T follicular helper cell (primary cell): ENCODE measurements around the gene IL1A.

Source experiments
- DNase-seq: peaks from one replicate; pipeline ENCODE4 v3.0.0-alpha.2; 2020; ENCODE audit warnings: low read depth

Gene IL1A

GRCh38 chr2:112762276-112762675 is 22.0 kb downstream of the IL1A start:
- no peak for DNase-seq

- DNase-seq = no peak
These were observed 24.1 kb downstream of the IL1A start for GRCh38 chr2:112760149-112760548.

DNA sequence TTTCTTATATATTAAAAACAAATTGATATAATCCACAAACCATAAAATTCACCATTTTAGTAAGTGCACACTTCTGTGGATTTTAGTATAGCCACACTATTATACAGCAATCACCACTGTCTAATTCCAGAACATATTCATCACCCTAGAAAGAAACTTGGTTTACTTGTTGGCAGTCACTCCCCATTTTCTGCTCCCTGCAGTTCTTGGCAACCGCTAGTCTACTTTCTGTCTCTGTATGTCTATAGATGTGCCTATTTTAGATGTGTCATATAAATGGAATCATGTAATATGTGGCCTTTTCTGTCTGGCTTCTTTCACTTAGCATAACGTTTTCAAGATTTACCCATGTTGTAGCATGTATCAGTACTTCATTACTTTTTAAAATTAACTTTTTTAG is 25.6 kb downstream of the IL1A start:
- DNase-seq = no peak

- DNase-seq = no peak
These were observed 27.0 kb downstream of the IL1A start for GRCh38 chr2:112757265-112757664.

DNA sequence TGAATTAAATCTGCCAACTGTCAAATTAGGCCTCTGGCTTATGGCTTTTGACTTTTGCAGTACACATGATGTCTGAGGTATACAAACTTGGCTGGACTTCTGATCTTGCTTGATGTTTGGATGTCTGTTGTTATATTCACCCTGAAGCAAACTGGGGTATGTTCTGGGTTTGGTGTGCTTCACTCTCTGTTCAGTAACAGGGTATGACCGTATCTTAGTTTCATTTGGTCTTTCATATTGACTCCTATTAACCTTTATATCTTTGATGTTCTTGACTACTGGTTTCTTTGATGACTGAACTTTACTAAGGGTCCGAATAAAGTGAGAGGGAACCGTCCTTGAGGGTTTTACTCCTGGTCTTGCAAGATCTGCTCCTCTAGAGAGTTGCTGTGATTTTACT is 28.1 kb downstream of the IL1A start:
- no peak for DNase-seq

DNA sequence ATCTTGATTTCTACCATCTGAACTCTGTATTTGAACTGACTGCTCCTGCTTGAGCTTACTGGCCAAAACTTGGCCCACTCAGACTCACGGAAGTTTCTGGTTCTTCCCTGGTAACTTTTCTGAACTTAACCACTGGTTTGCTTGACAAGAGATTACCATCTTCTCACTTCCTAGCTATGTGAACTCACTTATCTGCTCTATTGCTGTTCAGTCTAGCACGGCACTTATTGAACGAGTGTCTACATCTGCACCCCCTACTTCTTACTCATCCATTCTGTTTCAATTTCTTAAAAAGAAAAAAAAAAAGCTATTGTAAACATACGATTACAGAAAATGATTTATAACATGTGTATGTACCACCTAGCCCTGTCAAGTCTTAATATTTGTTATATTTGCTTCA is 28.8 kb downstream of the IL1A start:
- DNase-seq = no peak

GRCh38 chr2:112754564-112754963 is 29.7 kb downstream of the IL1A start:
- DNase-seq = no peak

GRCh38 chr2:112752667-112753066 is 31.6 kb downstream of the IL1A start:
- DNase-seq = no peak

- no peak for DNase-seq
These were observed 32.7 kb downstream of the IL1A start for GRCh38 chr2:112751451-112752197.

GRCh38 chr2:112750560-112750843 is 33.8 kb downstream of the IL1A start:
- no peak for DNase-seq

DNA sequence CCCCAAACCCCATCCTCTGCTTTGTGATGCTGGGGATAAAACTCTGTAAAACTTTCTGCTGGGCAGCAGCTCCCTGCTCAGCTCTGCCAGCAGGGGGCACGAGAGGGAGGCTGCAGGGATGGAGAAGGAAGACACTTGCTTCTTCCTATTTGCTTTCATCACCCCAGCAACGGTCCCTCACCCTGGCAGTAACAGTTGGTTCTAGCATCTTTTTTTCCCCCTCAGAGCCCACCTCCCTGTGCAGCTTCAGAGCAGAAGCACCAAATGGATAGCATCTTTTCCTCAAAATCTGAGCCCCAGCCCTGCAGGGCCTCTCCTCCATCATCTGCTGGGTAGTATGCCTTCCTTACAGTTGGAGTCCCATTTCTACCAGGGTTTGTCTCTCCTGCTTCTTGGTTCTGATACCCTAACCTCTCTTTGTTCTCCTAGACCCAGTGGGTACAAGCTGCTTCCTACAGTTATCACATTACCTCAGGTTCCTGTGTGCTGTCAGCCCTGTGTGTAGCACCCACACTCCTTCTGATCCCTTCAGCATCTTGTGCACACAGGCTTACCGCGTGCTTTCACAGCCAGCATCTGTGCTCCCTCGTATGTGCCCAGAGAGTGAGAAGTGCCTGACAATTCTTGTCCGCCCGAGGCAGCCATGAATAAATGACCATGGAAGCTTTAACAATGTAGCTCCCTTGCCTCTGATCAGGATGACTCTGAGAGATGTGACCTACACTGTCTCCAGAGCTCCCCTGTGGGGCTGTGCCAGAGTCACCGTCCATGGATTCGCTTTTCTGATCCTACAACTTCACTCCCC is 34.3 kb downstream of the IL1A start:
- DNase-seq = peak; percentile 69

GRCh38 chr2:112740527-112740926 is 43.8 kb downstream of the IL1A start:
- no peak for DNase-seq

DNA sequence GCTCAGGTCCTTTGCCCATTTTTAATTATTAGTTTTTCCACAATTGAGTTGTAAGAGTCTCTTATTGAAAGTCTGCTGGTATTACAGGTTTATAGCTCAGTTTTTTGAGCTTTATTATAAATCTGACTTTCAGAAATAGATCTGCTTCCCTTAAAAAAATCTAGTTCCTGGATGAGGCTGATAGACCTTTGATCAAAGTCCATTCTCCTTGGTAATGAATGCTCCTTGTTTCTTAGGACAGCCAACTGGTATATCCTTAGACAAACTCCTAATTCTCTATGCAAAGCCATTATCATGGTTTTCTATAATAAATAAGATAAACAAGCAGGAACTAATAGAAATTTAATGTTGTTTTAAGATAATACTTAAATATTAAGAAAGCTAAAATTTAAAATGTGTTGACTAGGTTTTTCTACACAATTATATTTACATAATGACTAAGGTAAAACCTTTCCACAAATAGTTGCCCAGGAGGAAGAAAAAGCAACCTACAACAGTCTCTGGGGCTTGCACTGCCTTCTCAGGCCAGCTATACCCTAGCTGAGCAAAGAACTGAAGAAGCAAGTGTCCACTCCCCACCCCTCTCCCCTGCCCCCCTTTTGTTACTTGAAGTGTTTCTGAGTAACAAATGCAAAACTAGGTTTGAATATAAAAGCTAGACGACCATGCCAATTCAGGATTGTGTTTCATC is 46.6 kb downstream of the IL1A start:
- DNase-seq = no peak

- no peak for DNase-seq
These were observed 50.4 kb downstream of the IL1A start for GRCh38 chr2:112733871-112734270.

- DNase-seq = no peak
These were observed 50.8 kb downstream of the IL1A start for GRCh38 chr2:112733456-112733855.

- no peak for DNase-seq
These were observed 52.8 kb downstream of the IL1A start for GRCh38 chr2:112731479-112731878.

DNA sequence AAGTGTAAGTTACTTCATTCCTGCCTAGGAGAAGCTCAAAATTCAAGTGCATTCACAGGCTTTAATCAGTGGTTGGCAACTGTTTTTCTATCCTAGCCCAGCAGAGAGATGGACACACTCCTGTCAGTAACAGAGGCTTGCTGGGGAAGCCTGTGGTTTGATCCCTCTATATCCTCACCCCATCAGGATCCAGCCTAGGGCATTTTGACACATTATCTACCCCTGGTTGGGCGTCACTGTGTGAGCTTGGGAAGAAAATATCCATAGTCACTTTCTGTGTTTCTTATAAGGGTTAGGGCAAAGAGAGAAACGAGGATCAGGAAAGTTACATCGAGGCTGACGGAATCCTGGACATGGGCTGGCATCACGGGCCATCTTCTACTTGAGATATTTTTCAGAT is 53.5 kb downstream of the IL1A start:
- DNase-seq = no peak

DNA sequence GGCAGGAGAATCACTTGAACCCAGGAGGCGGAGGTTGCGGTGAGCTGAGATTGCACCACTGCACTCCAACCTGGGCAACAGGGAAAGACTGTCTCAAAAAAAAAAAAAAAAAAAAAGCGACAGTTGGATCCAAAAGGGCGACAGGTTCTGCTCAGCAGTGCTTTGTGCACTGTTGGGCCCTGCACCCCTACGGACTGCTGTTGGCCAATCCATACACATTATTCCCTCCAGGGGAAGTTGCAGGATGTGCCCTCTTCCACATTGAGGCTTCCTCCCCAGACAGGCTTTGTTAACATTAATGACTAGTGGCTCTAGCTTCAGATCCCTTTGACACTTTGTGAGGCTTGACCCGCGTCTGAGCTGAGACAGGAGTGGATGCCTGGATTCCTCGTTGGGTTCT is 54.1 kb downstream of the IL1A start:
- DNase-seq = no peak

DNA sequence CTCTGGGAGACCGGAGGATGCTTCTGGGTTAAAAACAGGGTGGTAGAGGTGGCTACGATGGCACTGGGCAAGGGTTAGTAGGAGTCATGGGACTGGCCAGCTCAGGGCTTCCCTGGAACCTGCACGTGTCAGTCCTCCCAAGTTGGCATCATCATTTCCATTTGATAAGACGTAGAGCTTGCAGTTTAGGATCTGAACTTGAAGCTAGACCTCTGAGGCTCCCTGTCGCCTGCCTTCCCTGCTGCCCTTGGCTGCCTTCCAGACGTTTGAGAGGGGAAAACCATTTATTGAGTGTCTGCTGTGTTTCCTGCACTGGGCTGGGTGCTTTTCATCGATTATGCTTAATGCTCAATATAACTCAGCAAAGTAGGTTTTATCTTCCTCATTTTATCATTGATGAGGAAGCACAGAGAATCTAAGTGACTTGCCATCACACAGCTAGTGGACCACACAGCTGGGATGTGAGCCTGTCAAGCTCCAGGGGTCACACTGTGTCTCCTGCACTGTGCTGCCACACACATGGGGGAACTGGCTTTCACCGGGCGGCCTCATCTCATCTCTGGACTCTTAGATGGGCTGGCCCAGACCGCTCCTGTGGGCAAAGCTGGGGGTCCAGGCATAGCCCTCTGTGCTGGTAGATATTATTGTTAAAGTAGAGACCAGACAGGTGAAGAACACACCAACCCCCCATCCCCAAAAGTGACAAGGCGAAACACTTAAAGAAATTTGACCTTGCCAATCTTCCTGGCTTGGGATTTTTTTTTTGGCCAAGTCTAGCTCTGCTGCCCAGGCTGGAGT is 55.7 kb downstream of the IL1A start:
- DNase-seq = no peak

DNA sequence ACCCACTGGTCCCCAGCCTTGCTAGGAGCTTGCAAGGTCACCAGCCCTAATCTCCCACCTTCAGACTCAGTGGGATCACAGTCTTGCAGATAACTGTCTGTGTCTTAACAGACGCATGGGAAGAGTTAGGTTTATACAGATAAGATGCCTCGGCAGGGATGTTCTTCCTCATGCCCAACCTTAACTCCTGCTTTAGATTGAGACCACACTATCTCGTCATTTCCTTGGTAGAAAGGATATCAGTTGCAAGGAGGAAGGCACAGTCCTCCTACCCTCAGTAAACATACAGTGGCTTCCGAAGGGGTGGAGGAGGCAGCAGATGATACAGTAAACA is 56.3 kb downstream of the IL1A start:
- DNase-seq = no peak

- DNase-seq = no peak
These were observed 56.8 kb downstream of the IL1A start for GRCh38 chr2:112727276-112728028.
